GM13976 (cell line): ENCODE data around the gene JAZF1.

Source experiments
- DNase-seq: peaks from one replicate; pipeline ENCODE4 v3.0.0; 2012; ENCODE audit warnings: low spot score
- CTCF ChIP-seq: IDR thresholded peaks from 2 replicates; pipeline ENCODE4 v1.5.1; 2012; ENCODE audit warnings: borderline replicate concordance, mild to moderate bottlenecking; ENCODE audit not compliant: insufficient read depth; ENCODE audit errors: extremely low read depth, missing control alignments, control extremely low read depth
- in situ Hi-C: fragments of 300-500 bp; cut with MboI; formaldehyde crosslinking; loops from one replicate; pipeline ENCODE4 v1.12.0; 2022; ENCODE audit warnings: low sequenced_read_pairs, mixed read lengths, inconsistent platforms; ENCODE audit not compliant: unreplicated experiment

JAZF1 gene

DNA sequence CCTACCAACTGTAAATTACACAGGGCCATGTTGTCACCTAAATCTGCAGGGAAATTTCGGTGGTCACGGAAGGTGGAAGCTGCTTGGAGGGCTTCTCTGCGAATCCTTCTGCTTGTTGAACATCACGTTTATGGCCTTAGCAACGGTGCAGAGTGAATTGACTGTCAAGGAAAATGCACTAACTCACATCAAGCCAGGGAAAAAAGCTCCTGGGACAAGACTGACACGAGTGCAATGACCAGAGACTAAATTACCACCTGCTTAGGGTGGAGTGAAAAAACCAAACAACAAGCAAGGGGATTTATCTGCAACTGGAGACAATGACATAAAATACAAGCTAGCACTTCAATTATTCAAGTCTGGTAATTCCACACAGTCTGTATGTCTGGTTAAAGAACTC lies 211.2 kb downstream of the JAZF1 start:
- in situ Hi-C loops: no loop called here
- TF ChIP-seq CTCF: no peak
- DNase-seq: no peak

DNA sequence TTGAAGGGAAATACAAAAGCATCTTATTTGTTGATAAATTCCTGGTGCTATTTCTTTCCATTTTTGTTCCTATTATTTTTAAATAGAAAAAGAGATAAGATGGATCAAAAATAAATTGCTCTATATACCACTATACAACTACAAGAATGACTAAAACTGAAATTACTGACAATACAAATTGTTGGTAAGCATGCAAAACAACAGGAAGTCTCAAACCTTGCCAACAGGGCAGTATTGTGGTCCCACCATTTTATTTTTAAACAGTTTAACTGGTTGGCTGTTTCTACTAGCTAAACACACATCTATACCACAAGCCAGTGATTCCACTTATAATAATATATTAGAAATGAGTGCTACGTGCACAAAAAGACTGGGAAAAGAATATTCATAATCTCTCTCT lies 213.0 kb downstream of the JAZF1 start:
- in situ Hi-C loops: no loop called here
- DNase-seq: no peak
- no peak for TF ChIP-seq CTCF

DNA sequence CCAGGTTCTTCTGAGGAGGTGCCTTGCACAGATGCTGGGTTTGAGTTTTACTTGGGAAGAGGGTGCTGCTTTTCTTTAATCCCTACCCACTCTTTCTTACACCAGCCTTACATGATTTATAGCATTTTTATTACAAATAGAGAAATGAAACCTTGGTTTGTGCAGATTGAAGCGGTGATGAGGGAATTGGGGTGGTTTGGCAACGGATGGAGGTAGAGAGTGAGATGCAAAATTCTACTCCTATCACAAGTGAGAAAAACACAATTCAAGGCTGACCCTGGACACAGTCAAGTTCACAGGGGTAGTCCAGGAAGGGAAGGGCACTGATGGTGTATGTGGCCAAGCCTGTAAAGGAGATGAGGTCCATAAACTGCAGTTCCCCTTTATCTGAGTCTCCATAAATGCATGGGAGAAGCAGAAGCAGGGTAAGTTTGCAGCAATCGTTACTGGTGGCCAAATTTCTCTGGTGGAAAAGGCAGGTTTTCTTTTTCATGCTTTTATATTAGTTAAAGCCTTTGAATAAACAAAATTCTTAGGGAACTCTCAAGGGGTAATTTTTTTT lies 214.3 kb downstream of the JAZF1 start:
- TF ChIP-seq CTCF: no peak
- no peak for DNase-seq
- in situ Hi-C loops: no loop called here

DNA sequence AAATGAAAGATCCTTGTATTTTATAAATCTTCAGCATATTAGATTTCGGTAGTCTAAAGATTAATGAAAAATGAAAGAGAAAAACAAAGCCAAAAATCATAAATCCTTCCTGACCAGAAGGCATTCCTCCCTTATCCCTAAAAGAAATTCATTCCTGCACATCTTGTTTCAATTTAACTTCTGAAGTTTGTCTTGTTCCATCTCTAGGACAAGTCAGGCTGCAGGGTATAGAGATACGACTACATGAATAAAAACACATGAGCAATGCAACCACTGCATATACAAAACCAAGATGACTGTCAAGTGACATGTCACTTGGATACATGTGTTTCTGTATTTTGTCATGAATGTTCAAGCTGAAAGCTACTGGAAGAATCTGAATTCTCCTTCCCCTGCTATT lies 214.9 kb downstream of the JAZF1 start:
- in situ Hi-C loops: no loop called here
- no peak for TF ChIP-seq CTCF
- DNase-seq: no peak

DNA sequence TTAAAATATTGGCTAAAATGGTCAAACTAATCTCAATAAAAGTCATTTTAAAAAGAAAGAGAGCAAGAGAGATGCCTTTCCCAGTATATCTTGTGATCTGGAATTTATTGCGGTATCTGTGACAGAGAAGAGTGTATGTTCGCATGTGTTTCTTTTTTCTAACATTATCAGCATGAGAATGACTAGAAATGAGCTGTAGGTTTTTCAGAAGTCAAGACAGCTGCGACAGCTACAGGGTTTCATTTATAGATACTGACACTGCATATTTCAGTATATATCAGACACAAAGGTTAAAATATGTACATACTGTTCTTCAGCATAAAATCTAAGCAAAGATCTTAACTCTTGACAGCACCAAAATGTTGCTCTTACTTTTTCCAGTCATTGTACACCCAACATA lies 215.8 kb downstream of the JAZF1 start:
- no peak for TF ChIP-seq CTCF
- no peak for DNase-seq
- in situ Hi-C loops: no loop called here

DNA sequence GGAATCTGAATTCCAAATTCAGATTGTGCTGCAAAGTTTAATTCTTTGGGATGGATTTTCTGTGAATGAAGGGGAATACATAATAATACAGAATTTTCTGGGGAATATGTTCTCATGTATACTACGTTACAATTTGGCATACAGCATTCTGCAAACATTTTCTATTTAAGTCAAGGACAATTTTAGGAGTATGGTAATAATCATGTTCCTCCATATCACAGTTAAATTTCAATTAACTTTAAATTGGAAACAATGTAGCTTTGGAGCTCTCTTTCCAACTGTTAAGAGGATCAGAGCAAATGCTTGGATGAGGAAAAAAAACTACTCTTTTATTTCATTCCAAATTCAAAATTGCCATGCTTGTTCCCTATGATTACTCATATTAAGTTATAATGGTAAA lies 217.5 kb downstream of the JAZF1 start:
- DNase-seq: no peak
- no peak for TF ChIP-seq CTCF
- in situ Hi-C loops: no loop called here

DNA sequence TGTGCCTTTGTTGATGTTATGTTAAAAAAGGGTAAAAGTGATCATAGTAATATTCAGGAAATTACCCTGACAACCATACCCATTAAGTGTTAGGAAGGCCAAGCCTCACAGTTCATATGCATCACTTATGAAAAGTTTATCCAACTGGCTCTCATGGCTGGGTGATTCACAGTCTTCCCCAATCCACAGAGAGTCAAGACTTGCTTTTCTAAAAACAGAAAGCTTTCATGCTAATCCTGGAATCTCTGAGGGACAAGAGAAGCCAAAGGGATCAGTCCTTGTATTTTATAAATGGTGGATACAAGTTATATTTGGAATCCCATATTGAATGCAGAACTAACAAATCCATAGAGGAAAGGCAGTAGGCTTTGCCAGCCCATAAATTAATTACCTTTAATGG lies 218.3 kb downstream of the JAZF1 start:
- in situ Hi-C loops: no loop called here
- no peak for TF ChIP-seq CTCF
- no peak for DNase-seq
